GM21619 (cell line): ENCODE results near the gene IL27RA.
"Not testable (repeated sequence)": the region's sequence is repeated elsewhere in the genome, so short reads cannot be mapped to it uniquely, and the experiment has no call there.

Experiments used
- ATAC-seq: cut with Tn5 transposase; IDR thresholded peaks from one replicate; pipeline ENCODE4 v1.9.1; 2021; ENCODE audit not compliant: unreplicated experiment

The IL27RA gene

DNA sequence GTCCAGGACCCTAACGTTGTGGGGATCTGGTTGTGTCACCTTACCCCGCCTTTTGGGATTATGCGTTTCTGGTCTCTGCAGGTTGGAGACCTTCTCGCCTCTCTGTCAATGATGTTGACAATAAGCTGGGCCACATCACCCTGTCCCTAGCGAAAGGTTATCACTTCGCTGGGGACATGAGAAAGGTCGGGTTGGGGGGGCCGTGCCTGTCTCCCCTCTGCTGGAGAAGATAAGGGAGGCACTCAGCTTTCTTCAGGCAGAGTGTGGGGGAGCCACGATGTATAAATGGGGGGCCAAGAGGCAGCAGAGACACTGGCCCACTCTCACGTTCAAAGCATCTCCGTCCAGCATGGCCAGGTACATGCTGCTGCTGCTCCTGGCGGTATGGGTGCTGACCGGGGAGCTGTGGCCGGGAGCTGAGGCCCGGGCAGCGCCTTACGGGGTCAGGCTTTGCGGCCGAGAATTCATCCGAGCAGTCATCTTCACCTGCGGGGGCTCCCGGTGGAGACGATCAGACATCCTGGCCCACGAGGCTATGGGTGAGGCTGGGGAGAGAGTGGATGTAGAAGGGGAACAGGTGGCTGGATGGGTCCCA is 3.6 kb upstream of the IL27RA start, which contains the start of gene RLN3:
Gene RLN3, plus strand, starts transcription at position 293 of the 595 bp plus-strand sequence. Its CDS starts 57 bp downstream, at position 350.
- no peak for ATAC-seq

DNA sequence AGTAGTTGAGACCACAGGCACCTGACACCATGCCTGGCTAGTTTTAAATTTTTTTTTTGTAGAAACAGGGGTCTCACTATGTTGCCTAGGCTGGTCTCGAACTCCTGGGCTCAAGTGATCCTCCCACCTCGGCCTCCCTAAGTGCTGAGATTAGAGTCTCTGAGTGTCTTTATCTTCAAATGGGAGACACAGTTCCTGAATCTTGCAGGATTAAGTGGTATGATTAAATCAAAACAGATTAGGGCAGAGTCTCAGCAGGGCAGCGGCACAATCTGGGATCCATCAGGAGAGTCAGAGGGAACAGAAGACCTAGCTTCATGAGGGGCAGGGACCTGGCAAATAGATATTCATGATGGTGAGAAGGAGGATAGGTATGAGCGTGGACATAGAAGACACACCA is 2.7 kb upstream of the IL27RA start:
- ATAC-seq, result no peak

DNA sequence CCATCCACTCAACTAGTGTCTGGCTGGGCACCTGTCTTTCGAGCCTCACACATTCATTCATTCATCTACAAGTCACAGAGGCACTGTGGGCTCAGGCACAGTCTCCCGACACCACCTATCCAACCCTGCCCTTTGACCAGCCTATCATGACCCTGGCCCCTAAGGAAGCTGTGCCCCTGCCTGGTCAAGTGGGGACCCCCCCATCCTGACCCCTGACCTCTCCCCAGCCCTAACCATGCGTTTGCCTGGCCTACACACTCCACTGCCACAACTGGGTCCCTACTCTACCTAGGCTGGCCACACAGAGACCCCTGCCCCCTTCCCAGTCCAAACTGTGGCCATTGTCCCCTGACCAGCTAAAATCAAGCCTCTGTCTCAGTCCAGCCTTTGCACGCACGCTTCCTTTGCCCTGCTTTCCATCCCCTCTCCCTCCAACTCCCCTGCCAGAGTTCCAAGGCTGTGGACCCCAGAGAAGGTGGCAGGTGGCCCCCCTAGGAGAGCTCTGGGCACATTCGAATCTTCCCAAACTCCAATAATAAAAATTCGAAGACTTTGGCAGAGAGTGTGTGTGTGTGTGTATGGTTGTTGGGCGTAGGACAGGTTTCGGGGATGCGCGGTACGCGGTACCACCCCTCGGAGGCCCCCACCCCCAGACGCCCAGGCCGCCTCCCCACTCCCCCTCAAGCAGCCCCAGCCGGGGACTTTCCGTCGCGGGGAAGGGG is 404 bp upstream of the IL27RA start:
- ATAC-seq, result no peak

DNA sequence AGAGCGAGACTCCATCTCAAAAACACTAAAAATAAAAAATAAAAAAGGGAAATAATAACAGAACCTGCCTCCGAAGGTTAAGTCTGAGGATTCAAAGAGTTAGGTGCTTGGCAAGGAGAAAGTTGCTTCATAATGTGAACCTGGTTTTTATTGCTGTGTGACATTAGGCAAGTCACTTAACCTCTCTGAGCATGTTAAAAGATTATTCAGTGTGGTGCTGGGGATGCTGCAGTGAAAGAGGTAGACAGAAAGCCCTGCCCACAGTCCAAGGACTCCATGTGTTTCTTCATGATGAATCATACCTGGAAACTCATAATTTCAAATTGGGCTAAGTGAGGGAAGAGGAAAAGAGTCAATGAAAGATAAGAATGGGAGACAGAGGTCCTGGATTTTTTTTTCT is 2.4 kb downstream of the IL27RA start:
- no peak for ATAC-seq

DNA sequence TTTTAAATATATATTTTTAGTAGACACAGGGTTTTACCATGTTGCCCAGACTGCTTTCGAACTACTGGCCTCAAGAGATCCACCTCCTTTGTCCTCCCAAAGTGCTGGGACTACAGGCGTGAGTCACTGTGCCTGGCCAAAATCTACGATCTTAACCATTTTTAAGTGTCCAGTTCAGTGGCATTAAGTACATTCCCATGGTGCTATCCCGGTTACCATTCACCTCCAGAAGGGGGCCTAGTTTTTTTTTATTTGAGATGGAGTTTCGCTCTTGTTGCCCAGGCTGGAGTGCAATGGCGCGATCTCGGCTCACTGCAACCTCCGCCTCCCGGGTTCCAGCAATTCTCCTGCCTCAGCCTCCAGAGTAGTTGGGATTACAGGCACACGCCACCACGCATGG is 3.6 kb downstream of the IL27RA start:
- not testable (repeated sequence) for ATAC-seq

DNA sequence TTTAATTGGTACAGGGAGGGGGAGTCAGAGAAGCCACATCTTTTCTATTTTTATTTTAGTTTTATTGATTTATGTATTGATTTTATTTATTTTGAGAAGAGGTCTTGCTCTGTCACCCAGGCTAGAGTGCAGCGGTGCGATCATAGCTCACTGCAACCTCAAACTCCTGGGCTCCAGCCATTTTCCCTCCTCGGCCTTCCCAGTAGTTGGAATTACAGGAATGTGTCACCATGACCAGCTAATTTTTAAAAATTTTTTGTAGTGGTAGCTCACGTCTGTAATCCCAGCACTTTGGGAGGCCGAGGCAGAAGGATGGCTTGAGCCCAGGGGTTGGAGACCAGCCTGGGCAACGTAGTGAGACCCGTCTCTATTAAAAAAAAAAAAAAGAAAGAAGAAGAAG is 4.1 kb downstream of the IL27RA start:
- ATAC-seq, result no peak

DNA sequence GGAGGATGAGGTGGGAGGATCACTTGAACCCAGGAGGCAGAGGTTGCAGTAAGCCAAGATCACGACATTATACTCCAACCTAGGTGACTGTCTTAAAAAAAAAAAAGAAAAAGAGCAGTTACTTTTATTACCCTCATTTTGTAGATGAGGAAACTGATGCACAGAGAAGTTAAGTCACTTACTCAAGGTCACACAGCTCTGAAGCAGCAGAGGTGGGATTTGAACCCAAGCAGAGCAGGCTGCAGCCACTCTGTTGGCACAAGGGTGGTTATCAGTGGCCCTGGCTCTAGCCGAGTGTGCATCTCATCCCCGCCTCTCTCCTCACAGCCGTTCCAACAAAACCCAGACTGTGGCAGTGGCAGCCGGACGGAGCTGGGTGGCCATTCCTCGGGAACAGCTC is 7.6 kb downstream of the IL27RA start:
- no peak for ATAC-seq

DNA sequence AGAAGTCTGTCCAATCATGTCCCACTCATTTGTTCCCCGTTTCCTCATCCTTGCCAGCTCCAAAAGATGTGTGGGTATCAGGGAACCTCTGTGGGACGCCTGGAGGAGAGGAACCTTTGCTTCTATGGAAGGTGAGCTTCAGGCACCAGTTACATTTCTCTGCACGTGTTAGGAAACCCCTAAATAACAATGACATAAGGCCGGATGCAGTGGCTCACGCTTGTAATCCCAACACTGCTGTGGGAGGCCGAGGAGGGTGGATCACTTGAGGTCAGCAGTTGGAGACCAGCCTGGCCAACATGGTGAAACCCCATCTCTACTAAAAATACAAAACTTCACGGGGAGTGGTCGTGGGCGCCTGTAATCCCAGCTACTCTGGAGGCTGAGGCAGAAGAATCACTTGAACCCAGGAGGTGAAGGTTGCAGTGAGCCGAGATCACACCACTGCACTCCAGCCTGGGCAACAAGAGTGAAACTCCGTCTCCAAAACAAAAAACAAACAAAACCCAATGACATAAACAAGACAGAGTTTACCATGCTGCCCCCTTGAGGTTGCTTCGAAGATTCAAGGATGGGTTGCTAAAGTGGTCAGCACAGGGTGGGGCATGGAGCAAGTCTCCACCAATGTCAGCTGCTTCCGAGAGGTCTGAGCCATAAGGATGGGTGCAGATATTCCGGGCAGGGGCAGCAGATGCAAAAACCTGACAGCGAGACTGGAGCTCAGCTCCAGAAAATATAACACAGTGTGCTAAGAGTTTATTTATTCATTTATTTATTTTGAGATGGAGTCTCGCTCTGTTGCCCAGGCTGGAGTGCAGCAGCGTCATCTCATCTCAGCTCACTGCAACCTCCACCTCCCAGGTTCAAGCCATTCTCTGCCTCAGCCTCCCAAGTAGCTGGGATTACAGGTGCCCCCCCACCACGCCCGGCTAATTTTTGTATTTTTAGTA is 11.4 kb downstream of the IL27RA start:
- not testable (repeated sequence) for ATAC-seq

DNA sequence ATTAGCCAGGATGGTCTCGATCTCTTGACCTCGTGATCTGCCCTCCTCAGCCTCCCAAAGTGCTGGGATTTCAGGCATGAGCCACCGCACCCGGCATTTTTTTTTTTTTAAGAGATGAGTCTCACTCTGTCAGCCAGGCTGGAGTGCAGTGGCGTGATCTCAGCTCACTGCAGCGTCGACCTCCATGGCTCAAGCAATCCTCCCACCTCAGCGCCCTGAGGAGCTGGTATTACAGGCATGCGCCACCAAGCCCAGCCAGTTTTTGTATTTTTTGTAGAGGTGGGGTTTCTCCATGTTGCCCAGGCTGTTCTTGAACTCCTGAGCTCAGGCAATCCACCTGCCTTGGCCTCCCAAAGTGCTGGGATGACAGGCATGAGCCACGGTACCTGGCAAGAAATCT is 16.3 kb downstream of the IL27RA start:
- ATAC-seq, result not testable (repeated sequence)

DNA sequence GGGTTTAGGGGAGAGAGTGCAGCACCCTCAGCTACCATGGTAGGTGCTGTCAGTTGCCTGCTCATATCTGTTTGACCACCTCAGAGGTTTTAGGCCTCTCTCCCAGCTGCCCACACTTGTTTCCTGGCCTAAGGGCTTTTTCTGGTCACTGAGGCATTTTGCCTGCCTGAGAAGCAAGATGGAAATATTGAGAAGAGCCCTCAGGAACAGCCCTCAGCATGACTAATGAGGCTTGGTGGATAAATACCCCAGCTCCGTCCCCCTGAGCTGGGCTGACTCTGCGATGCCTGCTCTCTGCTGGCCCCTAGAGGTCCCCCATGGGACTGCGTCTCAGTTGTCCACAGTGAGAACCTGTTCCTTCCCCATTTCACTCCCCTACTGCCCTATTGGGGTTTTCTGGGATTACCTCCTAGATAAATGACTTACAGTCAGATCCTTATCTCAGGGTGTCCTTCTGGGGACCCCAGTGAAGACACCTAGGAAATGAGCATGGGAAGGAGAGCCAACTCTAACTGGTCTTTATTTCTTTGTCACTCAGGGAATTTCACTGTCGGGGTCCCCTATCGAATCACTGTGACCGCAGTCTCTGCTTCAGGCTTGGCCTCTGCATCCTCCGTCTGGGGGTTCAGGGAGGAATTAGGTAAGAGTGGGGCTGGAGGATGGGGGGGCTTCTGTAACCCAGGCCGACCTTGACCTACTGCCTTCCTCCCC is 17.0 kb downstream of the IL27RA start:
- no peak for ATAC-seq

DNA sequence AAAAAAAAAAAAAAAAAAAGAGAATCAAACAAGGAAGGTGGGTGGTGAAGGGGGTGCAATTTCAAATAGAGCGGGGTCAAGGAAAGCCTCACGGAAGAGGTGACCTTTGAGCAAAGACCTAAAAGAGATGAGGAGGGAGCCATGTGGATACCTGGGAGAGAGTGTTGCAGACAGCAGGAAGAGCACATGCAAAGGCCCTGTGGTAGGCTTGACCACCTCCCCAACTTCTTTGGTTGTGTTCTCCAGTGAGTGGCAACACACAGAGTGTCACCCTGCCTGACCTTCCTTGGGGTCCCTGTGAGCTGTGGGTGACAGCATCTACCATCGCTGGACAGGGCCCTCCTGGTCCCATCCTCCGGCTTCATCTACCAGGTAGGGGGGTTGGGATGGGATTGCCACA is 18.9 kb downstream of the IL27RA start:
- ATAC-seq, result no peak

DNA sequence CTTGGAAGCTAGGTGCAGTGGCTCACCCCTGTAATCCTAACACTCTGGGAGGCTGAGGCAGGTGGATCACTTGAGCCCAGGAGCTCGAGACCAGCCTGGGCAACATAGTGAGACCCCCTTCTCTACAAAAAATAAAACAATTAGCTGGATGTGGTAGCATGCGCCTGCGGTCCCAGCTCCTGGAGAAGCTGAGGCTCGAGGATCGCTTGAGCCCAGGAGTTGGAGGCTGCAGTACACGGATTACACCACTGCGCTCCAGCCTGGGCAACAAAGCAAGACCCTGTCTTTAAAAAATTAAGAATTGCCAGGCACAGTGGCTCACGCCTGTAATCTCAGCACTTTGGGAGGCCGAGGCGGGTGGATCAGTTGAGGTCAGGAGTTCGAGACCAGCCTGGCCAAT is 19.4 kb downstream of the IL27RA start:
- ATAC-seq, result not testable (repeated sequence)

DNA sequence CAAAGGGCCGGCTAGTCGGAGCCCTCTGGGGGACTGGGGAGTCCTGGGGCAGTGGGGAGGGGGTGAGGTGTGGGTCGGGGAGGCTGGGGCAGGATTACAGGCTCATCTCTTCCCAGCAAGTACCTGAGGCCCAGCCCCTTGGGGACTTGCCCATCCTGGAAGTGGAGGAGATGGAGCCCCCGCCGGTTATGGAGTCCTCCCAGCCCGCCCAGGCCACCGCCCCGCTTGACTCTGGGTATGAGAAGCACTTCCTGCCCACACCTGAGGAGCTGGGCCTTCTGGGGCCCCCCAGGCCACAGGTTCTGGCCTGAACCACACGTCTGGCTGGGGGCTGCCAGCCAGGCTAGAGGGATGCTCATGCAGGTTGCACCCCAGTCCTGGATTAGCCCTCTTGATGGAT is 20.4 kb downstream of the IL27RA start:
- no peak for ATAC-seq

DNA sequence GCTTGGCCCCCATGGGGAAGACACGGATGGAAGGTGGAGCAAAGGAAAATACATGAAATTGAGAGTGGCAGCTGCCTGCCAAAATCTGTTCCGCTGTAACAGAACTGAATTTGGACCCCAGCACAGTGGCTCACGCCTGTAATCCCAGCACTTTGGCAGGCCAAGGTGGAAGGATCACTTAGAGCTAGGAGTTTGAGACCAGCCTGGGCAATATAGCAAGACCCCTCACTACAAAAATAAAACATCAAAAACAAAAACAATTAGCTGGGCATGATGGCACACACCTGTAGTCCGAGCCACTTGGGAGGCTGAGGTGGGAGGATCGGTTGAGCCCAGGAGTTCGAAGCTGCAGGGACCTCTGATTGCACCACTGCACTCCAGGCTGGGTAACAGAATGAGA is 20.9 kb downstream of the IL27RA start:
- ATAC-seq, result no peak

DNA sequence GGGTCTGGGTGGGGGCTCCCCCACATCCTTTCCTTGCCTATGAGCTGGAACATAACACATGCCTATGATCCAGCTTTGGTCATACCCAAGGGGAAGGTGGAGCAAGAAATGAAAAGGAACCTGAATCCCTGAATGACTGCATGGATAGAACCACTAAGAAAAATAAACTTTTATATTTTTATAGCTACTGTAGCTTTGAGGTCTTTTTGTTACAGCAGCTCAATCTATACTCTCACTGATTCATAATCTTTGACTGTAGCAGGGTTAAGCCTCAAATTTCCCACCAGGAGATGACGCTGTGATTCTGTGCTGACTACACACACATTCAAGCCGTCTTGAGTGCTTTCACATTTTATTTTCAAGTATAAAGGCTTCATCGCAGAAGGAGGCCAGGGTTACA is 21.5 kb downstream of the IL27RA start:
- ATAC-seq, result no peak

DNA sequence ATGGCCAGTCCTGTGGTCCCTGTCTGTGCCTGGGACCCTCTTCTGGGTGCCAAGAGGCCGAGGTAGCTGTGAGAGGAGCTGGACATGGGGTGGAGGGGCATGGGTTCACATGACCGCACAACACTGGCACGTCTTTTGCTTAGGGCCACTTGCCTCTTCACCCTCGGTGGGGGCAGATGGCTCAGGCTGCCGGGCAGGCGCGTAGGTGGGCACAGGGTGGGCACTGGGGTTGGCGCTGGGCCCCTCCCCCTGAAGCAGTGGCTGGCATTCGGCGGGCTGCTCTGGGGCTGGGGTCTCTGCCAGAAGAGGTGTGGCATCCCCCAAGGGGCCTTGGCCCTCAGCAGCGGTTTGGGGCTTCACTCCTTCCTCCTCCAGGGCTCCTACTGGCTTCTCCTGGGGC is 21.9 kb downstream of the IL27RA start:
- ATAC-seq, result no peak

DNA sequence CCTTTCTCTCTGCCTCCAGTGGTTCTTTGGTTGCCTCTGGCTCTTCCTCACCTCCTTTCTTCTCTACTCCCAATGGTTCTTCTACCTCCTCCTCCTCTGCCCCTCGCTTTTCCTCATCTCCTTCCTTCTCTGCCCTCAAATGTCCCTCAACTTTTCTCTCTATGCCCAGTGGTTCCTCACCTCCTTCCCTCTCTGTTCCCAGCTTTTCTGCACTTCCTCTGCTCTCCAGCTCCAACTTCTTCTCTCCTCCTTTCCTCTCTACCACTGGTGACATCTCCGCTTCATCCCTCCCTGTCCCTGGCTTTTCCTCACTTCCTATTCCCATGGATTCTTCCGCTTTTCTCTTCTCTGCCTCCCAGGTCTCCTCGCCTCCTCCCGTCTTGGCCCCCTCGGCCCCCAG is 22.5 kb downstream of the IL27RA start:
- ATAC-seq, result no peak

DNA sequence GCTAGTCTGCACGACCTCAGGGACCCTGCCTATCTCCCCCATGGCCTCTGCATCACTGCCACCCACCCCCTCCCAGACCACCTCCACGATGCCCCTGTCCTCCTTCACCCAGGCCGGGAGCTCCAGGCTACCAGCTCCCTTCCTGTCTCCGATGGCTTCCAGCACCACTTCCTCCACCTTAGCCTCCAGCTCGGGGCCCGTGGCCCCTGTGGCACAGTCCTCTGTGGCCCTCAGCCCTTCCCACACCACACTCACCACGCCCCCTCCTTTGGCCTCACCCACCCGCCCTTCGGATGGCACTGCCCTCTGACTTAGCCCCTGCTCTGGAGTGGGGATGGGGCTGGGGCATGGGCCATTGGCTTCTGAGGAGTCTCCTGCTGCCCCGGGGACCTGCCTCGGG is 23.2 kb downstream of the IL27RA start:
- ATAC-seq, result no peak

DNA sequence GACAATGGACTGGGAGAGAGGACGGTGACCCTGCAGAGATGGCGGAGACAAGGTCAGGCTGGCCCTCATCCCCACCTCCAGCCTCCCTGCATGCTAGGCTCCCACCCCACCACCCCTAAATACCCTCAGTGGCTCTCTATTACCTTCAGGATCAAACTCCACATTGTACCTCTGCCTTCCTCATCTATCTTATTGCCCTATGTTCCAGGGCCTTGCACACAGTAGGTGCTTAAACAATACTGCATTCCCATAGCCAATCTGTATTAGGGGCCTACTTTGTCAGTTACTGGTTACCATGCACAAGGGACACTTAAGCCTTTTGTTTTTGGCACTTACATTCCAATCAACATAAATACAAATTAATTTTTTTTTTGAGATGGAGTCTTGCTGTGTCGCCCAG is 23.8 kb downstream of the IL27RA start:
- ATAC-seq, result no peak

DNA sequence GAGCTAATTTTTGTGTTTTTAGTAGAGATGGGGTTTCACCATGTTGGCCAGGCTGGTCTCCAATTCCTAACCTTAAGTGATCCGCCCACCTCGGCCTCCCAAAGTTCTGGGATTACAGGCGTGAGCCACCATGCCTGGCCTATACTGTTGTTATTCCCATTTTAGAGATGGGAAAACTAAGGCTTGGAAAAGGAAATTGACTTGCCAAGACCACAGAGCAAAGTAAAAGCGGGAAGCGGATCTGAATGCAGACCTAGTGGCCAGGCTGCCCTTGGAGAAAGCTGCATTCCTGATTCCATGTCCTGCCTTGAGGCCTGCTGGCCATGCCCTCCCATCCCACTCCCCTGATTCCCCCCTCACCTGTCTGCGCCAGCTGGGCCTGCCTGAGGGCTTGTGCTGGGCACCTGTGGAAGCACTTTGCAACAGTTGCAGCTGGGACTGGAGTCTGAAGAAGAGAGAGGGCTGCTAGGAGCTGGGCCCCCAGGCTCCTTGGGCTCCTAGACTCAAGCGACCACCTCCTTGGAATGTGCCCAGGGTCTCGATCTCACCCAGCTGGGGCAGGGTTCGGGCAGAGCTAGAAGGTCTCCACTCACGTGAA is 24.6 kb downstream of the IL27RA start:
- no peak for ATAC-seq
